HG03095 (cell line): ENCODE data around the gene CACNA2D3.

Experiments
- ATAC-seq: cut with Tn5 transposase; IDR thresholded peaks from one replicate; pipeline ENCODE4 v1.9.1; 2021; ENCODE audit warnings: moderate library complexity; ENCODE audit not compliant: unreplicated experiment

CACNA2D3 gene

GRCh38 chr3:54936561-54936960, 814.2 kb downstream of the CACNA2D3 start:
- no peak for ATAC-seq

DNA sequence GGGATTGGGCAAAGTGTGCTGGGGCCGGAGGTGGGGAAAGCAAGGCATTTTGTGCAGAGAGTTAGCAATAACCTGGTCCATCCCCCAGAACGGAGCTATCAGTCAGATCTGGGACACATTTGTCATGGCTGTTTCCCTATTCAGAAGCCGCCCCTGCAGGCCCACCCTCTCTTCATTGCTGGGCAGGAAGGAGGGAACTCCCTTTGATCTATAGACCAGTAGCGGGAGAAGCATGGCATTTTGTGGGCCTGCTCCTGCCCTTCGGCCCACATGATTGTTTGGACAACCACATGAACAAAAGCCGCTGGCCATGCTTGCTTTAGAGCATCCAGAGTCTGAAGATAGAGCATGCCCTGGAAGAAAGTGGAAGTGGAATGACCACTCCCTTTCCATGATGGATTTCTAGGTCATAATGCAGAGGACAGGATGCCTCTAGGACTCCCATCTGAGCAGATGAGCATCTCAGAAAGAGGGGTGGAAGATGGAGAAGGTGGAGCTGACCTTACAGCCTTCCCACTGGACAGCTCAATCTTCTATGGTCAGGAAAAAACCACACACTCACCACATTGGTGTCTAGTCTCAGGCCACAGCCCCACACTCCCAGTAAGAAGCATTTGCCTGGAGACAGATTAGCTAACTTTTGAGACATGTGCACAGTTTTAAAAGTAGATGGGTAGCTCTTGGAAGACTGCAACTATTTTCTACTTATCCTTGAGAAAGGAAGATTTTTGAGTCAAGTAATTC, 817.4 kb downstream of the CACNA2D3 start:
- no peak for ATAC-seq

DNA sequence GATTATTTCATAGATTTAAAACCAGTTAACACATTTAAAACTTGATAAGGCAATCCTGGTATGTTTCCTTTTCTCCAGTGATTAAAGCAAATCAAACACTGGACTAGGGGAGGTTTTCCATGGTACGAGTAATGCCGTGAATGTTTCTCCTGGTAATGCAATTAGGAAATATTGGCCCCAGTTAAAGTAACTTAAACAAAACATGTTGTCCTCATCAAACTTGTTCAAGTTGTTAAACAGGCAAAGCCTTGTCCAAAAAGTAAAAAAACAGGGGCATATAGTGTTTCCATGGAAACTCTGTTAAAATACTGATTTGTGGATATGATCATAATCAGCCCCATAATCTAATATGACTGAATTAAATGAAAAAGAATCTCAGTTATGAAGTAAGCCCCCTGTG, 818.6 kb downstream of the CACNA2D3 start:
- no peak for ATAC-seq

- ATAC-seq: no peak
These were observed 819.5 kb downstream of the CACNA2D3 start for GRCh38 chr3:54941690-54942362.

GRCh38 chr3:54949491-54950044, 827.2 kb downstream of the CACNA2D3 start:
- ATAC-seq: no peak

- no peak for ATAC-seq
These were observed 828.1 kb downstream of the CACNA2D3 start for GRCh38 chr3:54950391-54951003.

DNA sequence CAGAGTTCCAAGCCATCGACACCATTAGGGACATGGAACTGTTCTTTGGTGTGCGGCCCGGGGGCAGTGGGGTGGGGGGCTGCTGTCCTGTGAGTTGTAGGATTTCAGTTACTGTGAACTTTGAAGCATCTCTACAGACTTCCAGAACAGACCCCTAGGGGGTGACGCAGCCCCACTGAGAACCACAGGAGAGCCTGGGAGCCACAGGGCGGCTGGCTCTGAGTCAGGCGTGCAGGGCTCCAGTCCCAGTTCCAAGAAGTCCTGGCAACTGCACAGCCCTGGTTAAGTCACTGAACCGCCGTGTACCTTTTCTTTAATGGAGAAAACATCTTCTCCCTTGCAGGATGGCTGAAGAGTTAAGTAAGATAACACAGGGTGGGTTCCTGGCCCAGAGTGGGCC, 829.1 kb downstream of the CACNA2D3 start:
- ATAC-seq: no peak

GRCh38 chr3:54954022-54954421, 831.7 kb downstream of the CACNA2D3 start:
- no peak for ATAC-seq

GRCh38 chr3:54954521-54954920, 832.2 kb downstream of the CACNA2D3 start:
- ATAC-seq: no peak

GRCh38 chr3:54955496-54955895, 833.1 kb downstream of the CACNA2D3 start:
- no peak for ATAC-seq

GRCh38 chr3:54955941-54956340, 833.6 kb downstream of the CACNA2D3 start:
- ATAC-seq: no peak

GRCh38 chr3:54957711-54958110, 835.4 kb downstream of the CACNA2D3 start:
- ATAC-seq: no peak

DNA sequence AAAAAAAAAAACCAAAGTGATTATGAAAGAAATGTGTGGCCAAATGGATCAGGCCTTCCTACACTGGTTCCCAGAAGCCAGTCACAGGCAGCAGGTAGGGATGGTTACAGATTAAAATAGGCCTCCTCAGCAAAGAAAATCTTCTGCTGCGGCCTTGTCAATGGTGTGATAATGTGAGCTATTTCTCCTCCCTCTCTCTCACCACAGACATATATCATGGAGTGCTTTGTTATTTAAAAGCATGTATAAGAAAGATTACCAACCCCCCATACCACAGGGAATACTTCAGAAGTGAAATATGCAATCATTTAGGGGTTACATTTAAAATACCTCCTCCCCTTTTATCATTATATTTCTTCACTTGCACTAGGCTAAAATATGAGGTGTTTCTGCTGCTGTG, 837.7 kb downstream of the CACNA2D3 start:
- ATAC-seq: no peak

GRCh38 chr3:54960701-54961100, 838.3 kb downstream of the CACNA2D3 start:
- no peak for ATAC-seq

DNA sequence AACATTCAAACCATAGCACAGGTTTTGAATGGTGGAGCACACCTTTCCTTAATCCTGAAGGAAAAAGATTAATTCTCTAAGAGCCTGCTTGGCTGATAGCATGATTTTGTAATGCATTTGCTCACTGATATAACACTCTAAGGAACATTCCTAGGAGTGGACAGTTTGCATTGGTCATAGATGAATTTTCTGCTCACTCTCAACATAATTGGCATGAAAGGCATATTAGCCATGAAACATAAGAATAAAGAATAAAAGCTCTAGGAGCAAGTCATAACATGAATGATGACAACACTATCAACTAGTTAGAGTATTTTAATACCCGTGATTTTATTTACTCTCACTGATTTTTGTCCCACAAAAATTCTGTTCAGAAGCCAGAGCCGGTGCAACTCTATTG, 839.8 kb downstream of the CACNA2D3 start:
- ATAC-seq: no peak

GRCh38 chr3:54963641-54964040, 841.3 kb downstream of the CACNA2D3 start:
- no peak for ATAC-seq

DNA sequence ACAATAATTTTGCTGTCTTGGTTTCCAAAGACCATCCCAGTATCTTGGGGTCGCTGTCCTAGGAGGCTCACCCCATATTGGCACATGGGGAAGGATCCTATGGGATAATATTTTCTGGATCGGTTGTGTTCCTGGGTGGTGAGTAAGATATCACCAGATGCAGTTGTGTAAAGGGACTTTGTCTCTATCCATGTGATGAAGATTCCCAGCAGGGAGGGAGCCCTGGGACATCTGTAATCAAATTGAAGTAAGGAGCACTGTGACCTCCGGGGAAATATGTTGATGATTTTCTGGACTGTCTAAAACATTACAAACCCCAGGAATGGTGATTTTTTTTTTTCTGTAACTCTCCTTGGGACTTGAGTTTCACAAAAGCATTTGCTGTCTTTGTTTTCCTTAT, 841.7 kb downstream of the CACNA2D3 start:
- no peak for ATAC-seq

GRCh38 chr3:54965746-54966145, 843.4 kb downstream of the CACNA2D3 start:
- no peak for ATAC-seq

GRCh38 chr3:54966979-54967378, 844.6 kb downstream of the CACNA2D3 start:
- no peak for ATAC-seq

DNA sequence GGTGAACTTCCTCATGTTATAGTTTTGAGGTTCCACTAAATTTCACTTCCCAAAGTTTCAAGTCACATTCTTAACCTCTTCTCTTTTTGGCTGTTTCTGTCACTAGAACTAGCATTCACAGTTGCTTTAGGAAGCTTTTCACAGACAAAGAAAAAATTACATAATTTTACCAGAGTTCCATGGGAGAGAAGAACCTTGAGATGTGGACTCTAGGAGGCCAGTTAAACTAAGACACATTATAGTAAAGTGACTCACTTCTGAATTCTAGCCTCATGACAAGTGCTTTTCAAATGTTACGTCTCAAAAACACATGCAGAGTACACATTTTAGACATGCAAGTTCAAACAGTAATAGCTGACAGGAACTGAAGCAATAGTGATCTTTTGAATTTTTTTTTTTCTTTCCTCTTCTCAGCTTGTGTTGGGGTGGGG, 845.4 kb downstream of the CACNA2D3 start:
- ATAC-seq: no peak

DNA sequence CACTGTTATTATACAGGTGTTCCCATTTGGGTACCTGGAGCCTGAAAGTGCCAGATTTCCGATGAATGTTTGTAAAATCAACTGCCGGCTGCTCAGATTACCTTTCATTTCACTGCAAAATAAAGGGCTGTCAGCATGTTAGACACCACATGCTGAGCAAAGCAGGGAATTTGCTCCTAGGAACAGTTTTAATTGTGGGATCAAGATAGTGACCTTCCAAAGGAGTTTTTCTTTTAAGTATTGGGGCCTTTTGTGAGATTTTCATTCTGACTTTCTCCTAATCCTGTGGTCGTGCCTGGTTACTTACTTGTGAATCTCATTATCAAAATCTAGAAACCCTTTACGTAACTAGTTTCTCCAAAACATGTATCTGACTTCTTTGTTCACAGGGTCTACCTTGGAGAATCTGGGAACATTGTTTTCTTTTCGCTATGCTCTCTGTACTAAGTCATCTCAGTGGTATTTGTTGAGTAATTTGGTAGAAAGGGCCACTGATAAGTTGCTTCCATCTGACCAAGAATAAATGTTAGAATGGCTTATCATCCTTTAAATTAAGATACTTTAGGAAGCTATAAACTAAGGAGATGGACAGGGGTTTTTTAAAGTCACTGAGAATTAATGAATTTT, 846.3 kb downstream of the CACNA2D3 start:
- no peak for ATAC-seq
